Neural cell (in vitro differentiated cells): ENCODE results near the gene DNAJA3.

ENCODE experiments used
- CTCF ChIP-seq: fragments of 450-650 bp; IDR thresholded peaks from 2 replicates; pipeline ENCODE4 v1.5.1; 2014; ENCODE audit warnings: antibody characterized with exemption, mild to moderate bottlenecking, moderate library complexity; ENCODE audit not compliant: poor library complexity, severe bottlenecking
- EP300 ChIP-seq: fragments of 450-650 bp; conservative IDR thresholded peaks from 2 replicates; pipeline ENCODE4 v1.6.1; 2014; ENCODE audit warnings: antibody characterized with exemption, mild to moderate bottlenecking, moderate library complexity; ENCODE audit not compliant: poor library complexity, severe bottlenecking
- EZH2 ChIP-seq: fragments of 200-600, 300-800 bp; shearing (Covaris generic), sonication (generic); IDR thresholded peaks from 2 replicates; pipeline ENCODE4 v1.6.1; 2014; ENCODE audit warnings: antibody characterized with exemption, low read length, borderline replicate concordance, mild to moderate bottlenecking; ENCODE audit not compliant: insufficient read depth, poor library complexity, severe bottlenecking
- MXI1 ChIP-seq: fragments of 450-650 bp; conservative IDR thresholded peaks from 2 replicates; pipeline ENCODE4 v1.6.1; 2014; ENCODE audit warnings: antibody characterized with exemption, mild to moderate bottlenecking; ENCODE audit not compliant: poor library complexity, severe bottlenecking
- POLR2AphosphoS5 ChIP-seq: IDR thresholded peaks from 2 replicates; pipeline ENCODE4 v1.6.1; 2012
- RAD21 ChIP-seq: fragments of 450-650 bp; conservative IDR thresholded peaks from 2 replicates; pipeline ENCODE4 v1.6.1; 2014; ENCODE audit warnings: antibody characterized with exemption, mild to moderate bottlenecking, moderate library complexity
- REST ChIP-seq: IDR thresholded peaks from 2 replicates; pipeline ENCODE4 v1.6.1; 2012; ENCODE audit warnings: borderline replicate concordance
- SMC3 ChIP-seq: fragments of 450-650 bp; conservative IDR thresholded peaks from 2 replicates; pipeline ENCODE4 v1.6.1; 2014; ENCODE audit warnings: antibody characterized with exemption, mild to moderate bottlenecking, moderate library complexity; ENCODE audit not compliant: poor library complexity
- TAF1 ChIP-seq: IDR thresholded peaks from 2 replicates; pipeline ENCODE4 v1.6.1; 2012; ENCODE audit warnings: low read depth

- TF ChIP-seq SMC3 = no peak
- no peak for TF ChIP-seq CTCF
- no peak for TF ChIP-seq TAF1
- TF ChIP-seq EP300 = no peak
- no peak for TF ChIP-seq EZH2
- no peak for TF ChIP-seq POLR2AphosphoS5
- TF ChIP-seq MXI1 = no peak
- TF ChIP-seq REST = no peak
- no peak for TF ChIP-seq RAD21
These were observed 42.8 kb upstream of the DNAJA3 start for GRCh38 chr16:4382795-4383357.
